ENCODE results near the gene IQCE. TPM values are rescaled to one million over a fixed set of nuclear protein-coding genes. Genes with fewer than 3 reads are reported as not detected.

The IQCE gene
- total RNA-seq, 1 experiment from 2014 or later: 35.8 TPM

DNA sequence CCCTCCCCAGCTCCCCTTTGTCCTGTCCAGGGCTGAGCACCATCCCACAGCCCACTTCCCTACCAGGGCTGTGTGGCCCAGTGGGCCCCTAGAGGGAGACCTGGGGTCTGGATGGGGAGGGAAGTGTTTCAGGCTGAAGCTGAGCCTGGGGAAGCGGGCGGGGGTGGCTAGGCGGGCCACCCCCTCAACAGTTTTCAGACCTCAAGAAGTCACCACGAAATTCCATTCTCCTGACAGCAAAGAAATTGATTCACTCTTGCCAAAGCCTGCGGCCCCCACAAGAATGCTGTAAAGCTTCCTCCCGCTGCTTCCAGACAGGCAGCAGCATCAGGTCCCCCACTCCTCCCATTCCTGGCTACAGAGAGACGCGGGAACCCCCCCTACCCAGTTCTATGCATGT lies 41.8 kb upstream of the IQCE start:
- BruUV-seq (replicated peaks): no TSS peak

DNA sequence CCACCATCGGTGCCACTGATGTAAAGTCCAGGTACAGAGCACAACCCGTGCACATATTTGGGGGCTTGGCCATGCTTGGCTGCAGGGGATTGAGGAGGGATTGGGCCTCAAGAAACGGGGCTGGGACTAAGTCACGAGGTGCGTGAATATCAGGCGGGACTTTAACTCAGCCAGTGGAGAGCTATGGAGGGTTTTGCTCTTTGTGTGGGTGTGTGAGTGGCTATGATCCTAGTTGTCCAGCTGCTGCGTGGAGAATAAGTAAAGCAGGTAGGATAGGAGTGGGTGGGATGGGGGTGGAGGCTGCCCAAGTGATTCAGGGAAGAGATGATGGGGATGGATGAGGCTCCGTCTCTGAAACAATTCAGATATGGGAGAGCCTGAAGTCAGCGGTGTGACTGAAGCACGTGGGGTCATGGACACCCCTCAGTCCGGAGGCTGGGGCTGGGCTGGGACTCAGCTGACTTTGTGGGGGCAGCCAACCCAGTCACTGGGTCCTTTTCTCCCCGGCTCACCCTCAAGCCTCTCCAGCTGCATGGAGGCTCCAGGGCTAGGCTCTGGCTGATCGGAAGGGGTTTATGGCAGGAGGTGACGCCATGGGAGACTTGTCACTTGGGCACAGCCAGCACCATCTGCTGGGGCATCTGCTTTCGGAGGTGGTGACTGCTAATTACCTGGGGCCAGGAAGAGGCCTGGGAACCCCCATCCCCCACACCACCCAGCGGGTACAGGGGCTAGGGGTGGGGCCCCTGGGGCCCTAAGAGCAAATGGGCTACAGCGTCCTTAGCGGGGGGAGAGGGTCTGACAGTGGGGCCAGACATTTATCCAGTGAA lies 40.9 kb upstream of the IQCE start:
- Histone ChIP-seq H3K4me1 (replicated peaks; ENCODE audit: insufficient read depth) (peaks cover 32% of the 10 kb centered on the region), H3K27ac (no peak overlapping the region), H4K20me1 (ENCODE audit: insufficient read depth) (no peaks in the 10 kb centered on the region), H3K4me3 (no peak overlapping the region), H3K9me3 (ENCODE audit: insufficient read depth, low read depth) (no peaks in the 10 kb centered on the region), H3K27me3 (ENCODE audit: insufficient read depth, low read depth) (0 out of 2 replicates have a peak, but pooled peaks cover 2% of the 10 kb centered on the region), H3F3A (ENCODE audit: insufficient read depth, low read depth) (peaks cover 17% of the 10 kb centered on the region; the same call in 1 of the 2 replicates), H3K9me2 (ENCODE audit: insufficient read depth) (no peaks in the 10 kb centered on the region), H2AFZ (no peak overlapping the region), H3K36me3 (ENCODE audit: low read depth) (no peaks in the 10 kb centered on the region), H3K4me2 (no peak overlapping the region), H3K79me2 (ENCODE audit: low read depth) (peaks cover 13% of the 10 kb centered on the region)
- intact Hi-C loops (cut with micrococcal nuclease; ENCODE audit: unreplicated experiment): no loop called here
- DNase-seq: no peak
- CTCF ChIA-PET: no interaction called here
- POLR2A ChIA-PET (ENCODE audit: unreplicated experiment): no interaction called here
- BruUV-seq (replicated peaks): no TSS peak
- no peak for TF ChIP-seq EZH2 (IDR thresholded peaks at IDR 0.05; ENCODE audit: low read depth)
- TF ChIP-seq, protein P1, sequence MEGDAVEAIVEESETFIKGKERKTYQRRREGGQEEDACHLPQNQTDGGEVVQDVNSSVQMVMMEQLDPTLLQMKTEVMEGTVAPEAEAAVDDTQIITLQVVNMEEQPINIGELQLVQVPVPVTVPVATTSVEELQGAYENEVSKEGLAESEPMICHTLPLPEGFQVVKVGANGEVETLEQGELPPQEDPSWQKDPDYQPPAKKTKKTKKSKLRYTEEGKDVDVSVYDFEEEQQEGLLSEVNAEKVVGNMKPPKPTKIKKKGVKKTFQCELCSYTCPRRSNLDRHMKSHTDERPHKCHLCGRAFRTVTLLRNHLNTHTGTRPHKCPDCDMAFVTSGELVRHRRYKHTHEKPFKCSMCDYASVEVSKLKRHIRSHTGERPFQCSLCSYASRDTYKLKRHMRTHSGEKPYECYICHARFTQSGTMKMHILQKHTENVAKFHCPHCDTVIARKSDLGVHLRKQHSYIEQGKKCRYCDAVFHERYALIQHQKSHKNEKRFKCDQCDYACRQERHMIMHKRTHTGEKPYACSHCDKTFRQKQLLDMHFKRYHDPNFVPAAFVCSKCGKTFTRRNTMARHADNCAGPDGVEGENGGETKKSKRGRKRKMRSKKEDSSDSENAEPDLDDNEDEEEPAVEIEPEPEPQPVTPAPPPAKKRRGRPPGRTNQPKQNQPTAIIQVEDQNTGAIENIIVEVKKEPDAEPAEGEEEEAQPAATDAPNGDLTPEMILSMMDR (conservative IDR thresholded peaks at IDR 0.05): no peak

More for the DNA sequence above, 41.8 kb upstream of the IQCE start:
- peak in 1 of 2 experiments; percentile 53 for DNase-seq
- H3K9me3 ChIP-seq (ENCODE audit: insufficient read depth, low read depth): no peaks in the 10 kb centered on the region
- CTCF ChIA-PET: interaction anchor here (0.5 to 0.6 kb wide), 2 partner anchors 10 to 42 kb away, joined by 3 to 5 read pairs; no protein-coding TSS in a partner anchor
- peaks cover 8% of the 10 kb centered on the region; the same call in 1 of the 2 replicates for H3F3A ChIP-seq (ENCODE audit: insufficient read depth, low read depth)
- intact Hi-C loops (cut with micrococcal nuclease; ENCODE audit: unreplicated experiment): no loop called here
- H3K27me3 ChIP-seq (ENCODE audit: insufficient read depth, low read depth): peaks cover 9% of the 10 kb centered on the region; the same call in 1 of the 2 replicates
- peaks cover 24% of the 10 kb centered on the region for H3K4me1 ChIP-seq (replicated peaks; ENCODE audit: insufficient read depth)
- no peak overlapping the region for H3K4me3 ChIP-seq
- TF ChIP-seq EZH2 (IDR thresholded peaks at IDR 0.05; ENCODE audit: low read depth): no peak
- TF ChIP-seq, protein P1 (conservative IDR thresholded peaks at IDR 0.05): no peak
- H3K4me2 ChIP-seq: no peak overlapping the region
- POLR2A ChIA-PET (ENCODE audit: unreplicated experiment): no interaction called here
- H4K20me1 ChIP-seq (ENCODE audit: insufficient read depth): no peaks in the 10 kb centered on the region
- no peaks in the 10 kb centered on the region for H3K9me2 ChIP-seq (ENCODE audit: insufficient read depth)
- H3K27ac ChIP-seq: no peak overlapping the region
- H3K36me3 ChIP-seq (ENCODE audit: low read depth): no peaks in the 10 kb centered on the region
- H3K79me2 ChIP-seq (ENCODE audit: low read depth): peaks cover 13% of the 10 kb centered on the region
- H2AFZ ChIP-seq: no peak overlapping the region

DNA sequence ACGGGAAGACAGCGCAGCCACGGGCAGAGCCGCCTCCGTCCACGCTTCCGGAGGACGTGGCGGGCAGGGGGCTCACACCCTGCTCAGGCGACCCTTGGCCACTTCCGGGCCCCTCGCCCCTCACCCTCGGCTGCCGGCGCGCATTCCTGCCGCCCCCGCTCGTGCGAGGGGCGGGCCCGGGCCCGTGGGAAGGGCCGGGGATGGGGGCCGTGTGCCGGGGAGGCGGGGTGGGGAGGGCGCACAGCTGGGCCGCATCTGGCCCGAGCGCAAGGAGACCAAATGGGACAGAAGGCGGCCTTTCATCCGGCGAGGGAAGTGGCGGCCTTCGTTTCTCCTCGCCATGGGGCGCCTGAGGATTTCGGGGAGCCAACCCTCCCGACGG lies 40.1 kb upstream of the IQCE start:
- no peak for TF ChIP-seq EZH2 (IDR thresholded peaks at IDR 0.05; ENCODE audit: low read depth)
- TF ChIP-seq, protein P1 (conservative IDR thresholded peaks at IDR 0.05): no peak
- BruUV-seq (replicated peaks): no TSS peak
- Histone ChIP-seq H3K9me2 (ENCODE audit: insufficient read depth) (no peaks in the 10 kb centered on the region), H3K79me2 (ENCODE audit: low read depth) (peaks cover 13% of the 10 kb centered on the region), H3K36me3 (ENCODE audit: low read depth) (no peaks in the 10 kb centered on the region), H3F3A (ENCODE audit: insufficient read depth, low read depth) (peaks cover 23% of the 10 kb centered on the region), H3K4me3 (no peak overlapping the region; the same call in 1 of the 2 replicates), H2AFZ (peak overlapping the region; percentile 73; the same call in 1 of the 2 replicates), H3K4me1 (replicated peaks; ENCODE audit: insufficient read depth) (peaks cover 41% of the 10 kb centered on the region), H3K4me2 (peak overlapping the region; percentile 82), H4K20me1 (ENCODE audit: insufficient read depth) (no peaks in the 10 kb centered on the region), H3K27me3 (ENCODE audit: insufficient read depth, low read depth) (no peaks in the 10 kb centered on the region), H3K27ac (no peak overlapping the region), H3K9me3 (ENCODE audit: insufficient read depth, low read depth) (no peaks in the 10 kb centered on the region)
- DNase-seq: no peak
- intact Hi-C loops (cut with micrococcal nuclease; ENCODE audit: unreplicated experiment): no loop called here
- ChIA-PET POLR2A (ENCODE audit: unreplicated experiment) (no interaction called here), CTCF (no interaction called here)

Measured in PC-9 (cell line).